K562 (cell line): ENCODE data around the gene IL25.

Experiments
- CBX2 ChIP-seq: fragments of 200-600 bp; sonication (generic); IDR thresholded peaks from one replicate; pipeline ENCODE4 v1.6.1; 2012; ENCODE audit warnings: mild to moderate bottlenecking, low read length, inconsistent platforms; ENCODE audit not compliant: insufficient read depth, poor library complexity, severe bottlenecking
- CTCF ChIP-seq, 3 experiments: IDR thresholded peaks in 2 of 3; conservative IDR thresholded peaks in 1 of 3; 2 replicates each; pipeline ENCODE4 v1.5.1; 2011 to 2012; ENCODE audit warnings: low read length in 3 of 3, mild to moderate bottlenecking in 3 of 3, control low read depth in 2 of 3, improper control_type of control experiment in 1 of 3, inconsistent platforms in 1 of 3, low read depth in 1 of 3, mixed read lengths in 1 of 3, moderate library complexity in 1 of 3; ENCODE audit not compliant: insufficient read depth in 2 of 3
- DDX20 ChIP-seq: fragments of 450-650 bp; IDR thresholded peaks from 2 replicates; pipeline ENCODE4 v1.6.1; 2016; ENCODE audit warnings: missing genetic modification characterization, low read depth, mild to moderate bottlenecking, missing compliant biosample characterization, moderate library complexity
- RFX5 ChIP-seq: IDR thresholded peaks from 2 replicates; pipeline ENCODE4 v1.6.1; 2011; ENCODE audit warnings: low read depth, mild to moderate bottlenecking, improper control_type of control experiment, low read length
- SMC3 ChIP-seq: conservative IDR thresholded peaks from 2 replicates; pipeline ENCODE4 v1.6.1; 2011; ENCODE audit warnings: low read depth, low read length, improper control_type of control experiment; ENCODE audit not compliant: insufficient read depth
- ZNF232 ChIP-seq: sonication (generic); formaldehyde crosslinking; IDR thresholded peaks from 2 replicates; pipeline ENCODE4 v1.8.0; 2022; ENCODE audit warnings: mild to moderate bottlenecking, missing genetic modification reagents

DNA sequence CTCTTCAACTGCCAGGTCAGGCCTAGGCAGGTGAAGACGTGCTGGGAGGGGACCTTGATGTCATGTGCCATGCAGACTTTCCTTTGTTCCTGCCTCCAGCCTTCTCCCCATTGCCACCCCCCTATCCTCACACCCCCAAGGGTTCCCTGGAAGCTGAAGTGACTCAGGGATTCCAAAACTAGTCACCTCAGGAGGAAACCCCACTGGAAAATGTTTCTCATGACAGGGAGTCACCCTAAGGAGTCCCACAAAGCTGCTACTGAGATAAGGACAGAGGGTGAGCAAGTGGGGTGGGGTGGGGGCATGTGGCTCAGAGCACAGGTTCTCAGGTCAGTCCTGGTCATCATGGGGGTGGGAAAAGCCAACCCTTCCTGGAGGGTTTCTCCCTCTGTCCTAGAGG lies 2.4 kb upstream of the IL25 start:
- no peak for TF ChIP-seq CBX2
- TF ChIP-seq RFX5, result no peak
- TF ChIP-seq CTCF (IDR thresholded peaks at IDR 0.05 in 2 of 3, conservative IDR thresholded peaks at IDR 0.05 in 1 of 3; ENCODE audit: insufficient read depth in 2 of 3, low read depth in 1 of 3, low read length in 3 of 3), result no peak
- TF ChIP-seq SMC3, result no peak
- TF ChIP-seq DDX20, result no peak
- no peak for TF ChIP-seq ZNF232
